ENCODE measurements around the gene DLD.
A peak's percentile ranks its signal among the peaks of the same experiment; 100 is the strongest.
"Not testable (repeated sequence)": the region's sequence is repeated elsewhere in the genome, so short reads cannot be mapped to it uniquely, and the experiment has no call there.

Gene DLD

GRCh38 chr7:107890962-107891635, at the start of gene DLD:
DLD (plus strand) TSS chr7:107891183; CDS start chr7:107891251, 68 bp downstream.
- DNase-seq (ENCODE audit: low read depth in 2 of 2) = peak; percentile 69 to 71

GRCh38 chr7:107842213-107842612, 48.8 kb upstream of the DLD start:
- DNase-seq (ENCODE audit: low read depth in 2 of 2) = no peak

- no peak for DNase-seq (ENCODE audit: low read depth in 2 of 2)
Measured at GRCh38 chr7:107843184-107843583, 47.8 kb upstream of the DLD start.

DNA sequence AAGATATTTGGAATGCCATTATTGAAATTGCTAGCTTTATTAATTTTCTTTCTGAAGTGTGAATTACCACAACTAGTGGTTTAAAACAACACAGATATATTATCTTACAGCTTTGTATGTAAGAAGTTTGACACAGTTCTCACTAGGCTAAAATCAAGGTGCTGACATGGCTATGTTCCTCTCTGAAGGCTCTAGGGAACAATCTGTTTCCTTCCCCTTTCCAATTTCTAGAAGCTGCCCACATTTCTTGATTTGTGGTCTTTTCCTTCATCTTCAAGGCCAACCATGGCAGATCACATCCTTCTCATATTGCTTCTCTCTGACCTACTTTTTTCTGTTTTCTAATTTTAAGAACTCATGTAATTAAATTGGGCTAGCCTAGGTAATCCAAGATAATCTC, 44.7 kb upstream of the DLD start:
- DNase-seq (ENCODE audit: low read depth in 2 of 2) = no peak

- no peak for DNase-seq (ENCODE audit: low read depth in 2 of 2)
Measured at GRCh38 chr7:107847168-107847835, 43.7 kb upstream of the DLD start.

GRCh38 chr7:107847836-107848175, 43.2 kb upstream of the DLD start:
- not testable (repeated sequence) for DNase-seq (ENCODE audit: low read depth in 2 of 2)

- not testable (repeated sequence) for DNase-seq (ENCODE audit: low read depth in 2 of 2)
Measured at GRCh38 chr7:107848211-107848610, 42.8 kb upstream of the DLD start.

- no peak for DNase-seq (ENCODE audit: low read depth in 2 of 2)
Measured at GRCh38 chr7:107850216-107850615, 40.8 kb upstream of the DLD start.

DNA sequence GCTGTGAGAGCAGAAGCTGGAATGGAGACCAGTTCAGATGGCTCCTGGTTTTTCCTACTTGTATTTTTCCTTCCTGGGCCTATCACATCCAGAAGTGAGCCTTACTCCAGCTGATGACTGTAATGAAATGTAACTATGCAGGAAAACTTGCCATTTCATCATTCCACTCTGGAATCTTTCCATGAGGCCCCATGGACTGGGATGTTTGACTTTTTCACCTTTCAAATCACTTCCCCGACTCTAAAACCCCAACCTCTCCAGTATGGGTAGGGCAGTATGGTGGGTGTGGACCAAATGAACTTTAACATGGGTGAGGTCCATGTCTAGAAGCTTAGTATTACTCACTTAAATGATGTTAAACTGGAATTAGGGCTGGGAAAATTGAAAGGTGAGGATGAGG, 40.3 kb upstream of the DLD start:
- DNase-seq (ENCODE audit: low read depth in 2 of 2) = no peak

GRCh38 chr7:107854454-107854853, 36.5 kb upstream of the DLD start:
- no peak for DNase-seq (ENCODE audit: low read depth in 2 of 2)

GRCh38 chr7:107854989-107855388, 36.0 kb upstream of the DLD start:
- DNase-seq (ENCODE audit: low read depth in 2 of 2) = peak in 1 of 2 experiments; percentile 8

DNA sequence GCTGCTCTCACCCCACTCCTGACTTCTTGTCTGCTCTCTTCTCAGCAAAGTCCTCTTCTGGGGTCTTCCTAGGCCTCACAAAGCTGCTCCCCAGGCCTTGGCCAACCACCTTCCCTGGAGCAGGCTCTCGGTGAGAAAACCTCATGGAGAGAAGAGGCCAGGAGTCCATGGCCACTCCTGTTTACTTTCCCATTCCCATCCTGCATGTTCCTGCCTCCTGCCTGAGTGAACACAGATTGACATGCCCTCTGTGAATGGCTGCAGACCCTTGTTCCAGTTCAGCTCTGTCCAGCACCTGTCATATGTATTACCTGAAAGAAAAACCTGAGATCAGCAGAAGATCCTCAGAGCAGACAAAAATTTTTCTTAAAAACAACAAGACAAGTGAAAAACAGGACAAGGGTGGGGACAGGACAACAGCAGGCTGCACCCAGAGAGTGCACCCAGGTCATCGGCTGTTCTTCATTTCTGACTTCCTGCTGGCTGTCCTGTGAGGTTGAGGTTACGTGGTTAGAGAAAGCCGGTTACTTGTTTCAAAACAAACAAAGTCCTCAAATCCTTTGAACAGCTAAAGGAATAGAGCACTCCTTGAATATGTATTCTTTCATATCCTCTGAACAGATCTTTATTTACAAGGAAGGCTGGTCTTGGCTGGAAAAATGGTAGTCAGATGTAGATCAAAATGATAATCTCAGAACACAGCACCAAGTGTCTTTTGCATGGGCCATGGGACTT, 34.0 kb upstream of the DLD start:
- no peak for DNase-seq (ENCODE audit: low read depth in 2 of 2)

DNA sequence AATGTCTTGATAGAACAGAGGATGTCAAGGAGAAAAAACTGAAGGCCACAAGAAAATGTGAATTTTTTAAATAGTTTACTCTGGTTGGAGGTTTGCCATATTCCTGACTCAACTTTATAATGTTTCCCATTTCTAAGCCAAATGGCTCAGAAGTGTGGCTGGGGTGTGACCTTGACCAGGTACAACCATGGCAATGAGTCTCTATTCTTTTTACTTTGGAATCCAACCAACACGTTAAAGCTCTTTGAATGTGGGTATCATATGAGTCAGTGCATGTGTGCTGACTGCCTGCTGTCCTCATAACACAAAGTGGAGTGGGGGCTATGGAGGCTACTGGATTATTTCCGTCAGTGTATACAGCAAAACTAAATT, 33.5 kb upstream of the DLD start:
- DNase-seq (ENCODE audit: low read depth in 2 of 2) = peak in 1 of 2 experiments; percentile 10

GRCh38 chr7:107858280-107858679, 32.7 kb upstream of the DLD start:
- DNase-seq (ENCODE audit: low read depth in 2 of 2) = no peak

GRCh38 chr7:107860279-107860961, 30.6 kb upstream of the DLD start:
- DNase-seq (ENCODE audit: low read depth in 2 of 2) = no peak

DNA sequence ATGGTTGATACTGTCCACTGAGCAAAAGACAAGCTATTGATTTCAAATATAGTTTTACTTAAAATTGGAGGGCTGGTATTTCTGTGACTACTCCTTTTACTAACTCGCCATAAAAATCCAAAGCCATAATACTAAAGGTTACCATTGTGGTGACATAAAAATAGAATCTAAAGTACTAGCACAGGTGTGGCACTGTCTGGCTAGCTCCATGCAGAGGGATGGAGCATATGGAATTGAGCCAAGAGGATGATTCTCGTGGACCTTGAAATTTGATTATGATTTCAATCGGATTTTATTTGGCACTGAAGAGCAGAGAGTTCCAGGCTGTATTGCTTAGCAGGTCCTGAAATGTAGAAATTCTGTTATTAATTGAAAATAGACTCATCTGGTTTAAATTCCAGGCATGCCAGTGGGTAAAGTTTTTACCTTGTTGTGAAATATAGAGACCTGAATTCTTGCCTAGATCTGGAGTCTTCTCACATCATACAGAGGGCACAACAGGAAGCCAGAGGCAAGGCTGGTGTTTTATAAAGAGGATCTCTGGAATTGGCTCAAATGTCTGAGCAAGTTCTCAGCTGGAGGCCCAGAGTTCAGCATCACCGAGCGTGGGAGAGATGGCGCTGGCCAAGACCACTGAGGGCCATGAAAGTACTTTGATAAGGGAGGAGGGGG, 29.9 kb upstream of the DLD start:
- peak in 1 of 2 experiments; percentile 7 for DNase-seq (ENCODE audit: low read depth in 2 of 2)

DNA sequence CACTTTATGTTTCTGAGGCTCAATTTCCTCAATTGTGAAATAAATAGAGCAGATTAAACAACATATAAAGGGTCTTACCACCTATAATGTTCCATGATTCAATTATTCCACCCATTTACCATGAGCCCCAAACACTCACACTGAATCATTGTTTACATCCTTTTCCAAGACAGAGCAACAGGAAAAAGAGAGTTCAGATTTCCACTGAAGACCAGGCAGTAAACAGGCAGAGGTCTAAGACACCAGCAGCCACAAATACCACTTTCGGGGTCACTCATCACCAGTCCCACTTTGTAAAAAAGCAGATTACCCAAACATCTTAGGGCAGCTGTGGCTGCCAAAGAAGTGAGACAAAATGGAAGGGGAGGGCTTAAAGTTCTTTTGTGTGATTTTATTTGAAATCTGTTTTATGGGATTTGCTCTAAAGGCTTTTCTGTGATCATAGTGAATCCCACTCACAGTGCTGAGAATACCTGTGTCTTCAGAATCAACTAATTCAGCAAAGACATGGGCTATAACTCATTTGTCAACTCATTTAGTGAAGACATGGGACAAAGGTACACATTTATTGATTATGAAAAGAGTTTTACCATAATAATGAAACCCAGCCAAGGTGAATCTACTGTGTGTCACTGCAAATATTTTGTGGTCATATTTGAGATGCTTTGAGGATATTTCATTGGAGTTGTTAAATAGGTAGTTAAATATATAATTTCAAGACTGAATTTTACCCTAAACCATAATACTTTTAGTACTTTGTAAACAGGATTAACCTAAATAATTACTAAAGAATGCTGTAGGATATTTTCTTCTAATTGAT, 24.8 kb upstream of the DLD start:
- DNase-seq (ENCODE audit: low read depth in 2 of 2) = no peak

DNA sequence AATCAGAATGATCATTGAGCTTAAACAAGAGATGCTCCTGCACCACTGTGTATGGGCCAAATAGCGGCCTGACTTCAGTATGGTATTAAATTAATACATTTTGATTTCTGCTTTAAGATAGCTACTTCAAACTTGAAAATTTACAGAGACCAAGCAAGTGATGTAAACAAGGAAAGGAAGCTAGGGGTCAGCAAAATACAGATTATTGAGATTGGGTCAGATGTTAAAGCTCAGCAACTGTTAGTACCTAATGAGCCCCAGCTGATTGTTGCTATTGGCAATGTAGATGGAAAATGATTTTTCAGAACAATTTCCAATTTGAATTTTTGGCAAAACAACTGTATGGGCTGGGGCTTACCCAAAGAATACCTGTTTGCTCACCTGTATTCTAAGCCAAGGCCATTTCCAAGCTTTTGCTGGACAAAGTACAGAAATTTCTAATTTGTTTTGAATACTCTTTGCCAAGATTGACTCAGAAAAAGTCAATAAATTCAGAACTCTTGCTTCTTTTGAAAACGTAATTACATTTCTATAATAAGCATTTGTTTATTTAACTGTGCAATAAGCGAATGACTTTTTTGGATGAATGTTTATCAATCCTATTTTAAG, 23.0 kb upstream of the DLD start:
- no peak for DNase-seq (ENCODE audit: low read depth in 2 of 2)

DNA sequence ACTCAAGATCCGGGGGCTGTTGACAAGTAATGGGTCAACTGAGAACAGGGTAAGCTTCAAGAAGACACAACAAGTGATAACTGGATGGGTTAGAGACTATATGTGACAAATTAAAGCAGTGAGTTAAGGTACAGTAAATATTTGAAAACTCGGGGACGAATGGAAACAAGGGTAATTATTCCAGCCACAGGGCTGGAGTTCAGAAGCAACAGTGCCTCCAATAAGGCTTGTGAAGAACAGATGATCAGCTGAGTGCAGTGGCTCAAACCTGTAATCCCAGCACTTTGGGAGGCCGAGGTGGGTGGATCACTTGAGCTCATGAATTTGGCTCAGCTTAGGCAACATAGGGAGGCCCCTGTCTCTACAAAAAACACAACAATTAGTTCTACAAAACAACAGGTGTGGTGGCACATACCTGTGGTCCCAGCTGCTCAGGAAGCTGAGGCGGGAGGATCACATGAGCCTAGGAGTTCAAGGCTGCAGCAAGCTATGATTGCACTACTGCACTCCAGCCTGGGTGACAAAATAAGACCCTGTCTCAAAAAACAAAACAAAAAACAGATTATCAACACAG, 20.5 kb upstream of the DLD start:
- no peak for DNase-seq (ENCODE audit: low read depth in 2 of 2)

DNA sequence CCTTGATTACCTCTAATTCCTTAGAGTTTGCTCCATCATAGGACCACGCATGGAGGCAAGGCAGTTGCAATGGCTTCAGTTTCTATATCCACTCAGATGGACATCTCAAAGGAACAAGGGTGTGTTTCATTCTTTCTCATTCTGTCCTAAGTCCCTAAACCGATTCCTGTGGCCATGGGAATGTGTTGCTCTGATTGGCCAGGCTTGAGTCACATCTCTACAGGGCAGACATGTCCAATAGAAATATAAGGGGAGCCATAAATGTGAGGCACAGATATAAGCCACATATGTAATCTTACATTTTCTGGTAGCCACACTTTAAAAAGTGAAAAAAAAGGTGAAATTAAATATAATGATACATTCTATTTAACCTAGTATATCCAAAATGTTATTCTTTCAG, 16.9 kb upstream of the DLD start:
- DNase-seq (ENCODE audit: low read depth in 2 of 2) = no peak
